GM21447 (cell line): ENCODE results near the gene COL13A1.

Experiments used
- ATAC-seq: cut with Tn5 transposase; IDR thresholded peaks from one replicate; pipeline ENCODE4 v1.9.1; 2021; ENCODE audit not compliant: unreplicated experiment

The COL13A1 gene

GRCh38 chr10:69866246-69866687 lies 64.6 kb downstream of the COL13A1 start:
- ATAC-seq, result no peak

- no peak for ATAC-seq
Observed at GRCh38 chr10:69866688-69867461, 65.2 kb downstream of the COL13A1 start.

GRCh38 chr10:69867699-69868558 lies 66.2 kb downstream of the COL13A1 start:
- ATAC-seq, result no peak

DNA sequence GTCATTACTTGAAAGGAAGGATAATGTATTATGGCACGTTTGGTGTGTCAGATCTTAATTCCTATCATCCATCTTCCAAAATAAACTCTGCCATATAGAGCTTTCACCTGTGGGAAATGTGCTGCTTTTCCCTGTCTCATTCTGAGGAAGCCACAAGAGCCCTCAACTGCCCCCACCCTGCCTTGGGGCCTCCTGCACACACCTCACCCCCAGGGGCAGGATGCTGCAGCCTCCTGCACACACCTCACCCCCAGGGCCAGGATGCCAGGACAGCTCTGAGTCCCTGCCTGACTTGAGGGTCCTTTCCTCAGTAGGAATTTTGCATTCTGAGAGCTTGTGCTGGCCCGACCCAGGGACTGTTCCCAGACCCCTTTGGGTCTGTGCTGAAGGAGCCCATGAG lies 67.1 kb downstream of the COL13A1 start:
- no peak for ATAC-seq

DNA sequence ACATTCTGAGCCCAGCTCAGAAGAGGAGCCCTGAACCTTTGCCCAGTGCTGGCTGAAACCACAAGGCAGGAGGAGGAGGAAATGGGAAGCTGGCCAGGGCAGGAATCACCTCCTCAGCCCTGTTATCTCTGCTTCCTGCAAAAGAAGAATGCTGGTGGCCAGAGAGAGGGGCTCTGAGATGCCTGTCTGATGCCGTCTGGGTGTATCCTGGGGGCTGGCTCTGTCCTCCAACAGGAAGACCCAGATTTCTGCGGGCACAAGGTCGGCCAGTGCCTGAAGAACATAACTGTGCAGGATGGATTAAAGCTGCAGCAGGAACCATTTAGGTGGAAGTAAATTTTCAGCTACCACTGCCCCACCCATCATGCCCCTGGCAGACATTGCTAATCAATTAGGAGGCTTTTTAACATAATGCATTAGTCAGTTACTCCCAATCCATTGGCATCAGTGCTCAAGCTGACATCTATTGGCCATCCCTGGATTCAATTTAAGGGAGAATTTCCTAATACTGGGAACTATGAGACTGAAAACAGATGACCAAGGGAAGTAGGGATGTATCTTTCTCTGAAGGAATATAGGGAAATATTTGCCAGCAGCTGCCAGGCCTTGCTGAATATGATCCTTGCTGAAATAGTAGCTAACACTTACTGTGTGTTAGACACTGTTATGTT lies 67.7 kb downstream of the COL13A1 start:
- ATAC-seq, result no peak

DNA sequence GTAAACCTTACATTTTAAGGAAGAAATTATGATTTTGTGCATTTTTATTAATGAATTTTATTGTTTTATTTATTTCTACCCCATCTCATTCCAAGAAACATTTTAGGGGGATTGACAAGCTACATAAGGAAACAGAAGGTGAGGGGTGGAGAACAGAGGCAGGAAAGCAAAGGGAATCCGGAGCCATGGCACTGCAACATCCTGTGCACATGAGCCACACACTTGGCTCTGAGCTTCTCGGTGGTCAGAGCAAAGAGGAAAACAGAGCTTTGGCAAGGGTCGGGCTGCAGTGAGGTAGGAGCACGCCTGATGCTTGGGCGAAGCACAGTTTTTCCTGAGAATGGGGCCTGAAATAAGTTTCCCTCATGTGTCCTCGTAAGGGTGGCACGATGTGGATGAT lies 68.9 kb downstream of the COL13A1 start:
- ATAC-seq, result no peak

DNA sequence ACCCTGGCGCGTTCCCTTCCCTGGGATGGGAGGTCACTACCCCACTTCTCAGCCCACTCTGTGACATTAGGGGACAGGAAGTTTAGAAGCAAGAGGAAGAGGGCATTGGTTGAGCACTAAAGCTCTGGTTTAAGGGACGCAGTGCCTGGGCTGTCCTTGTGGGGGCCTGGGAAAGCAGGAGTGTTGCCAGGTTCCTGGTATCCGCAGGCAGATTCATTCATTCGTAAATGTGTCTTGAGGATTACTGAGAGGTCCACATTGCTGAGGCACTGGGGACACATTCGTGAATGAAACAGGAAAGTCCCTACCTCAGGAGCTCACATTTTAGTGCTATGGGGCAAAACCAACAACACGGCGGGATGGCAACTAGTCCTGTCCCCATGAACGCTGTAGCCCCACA lies 69.4 kb downstream of the COL13A1 start:
- ATAC-seq, result no peak

GRCh38 chr10:69872323-69872722 lies 70.6 kb downstream of the COL13A1 start:
- no peak for ATAC-seq

- no peak for ATAC-seq
Observed at GRCh38 chr10:69873135-69873639, 71.5 kb downstream of the COL13A1 start.

DNA sequence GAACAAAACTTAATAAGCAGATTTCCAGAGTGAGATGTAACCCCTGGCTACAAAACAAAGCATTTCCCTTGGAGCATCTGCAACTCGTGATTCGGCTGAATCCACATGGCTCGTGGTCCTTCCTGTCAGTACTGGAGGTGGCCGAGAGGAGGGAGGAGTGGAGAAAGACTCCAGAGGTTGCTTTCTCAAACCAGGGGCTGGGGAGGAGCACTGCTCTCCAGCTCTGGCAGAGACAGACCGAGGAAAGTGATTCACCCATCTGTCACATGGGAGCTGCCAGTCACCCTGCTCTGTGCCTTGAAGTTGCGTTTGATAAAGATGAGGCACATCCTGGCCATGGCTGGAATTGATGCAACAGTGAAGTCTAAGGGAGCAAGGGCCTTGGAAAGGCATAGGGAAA lies 72.7 kb downstream of the COL13A1 start:
- ATAC-seq, result no peak

- no peak for ATAC-seq
Observed at GRCh38 chr10:69875856-69876255, 74.2 kb downstream of the COL13A1 start.

DNA sequence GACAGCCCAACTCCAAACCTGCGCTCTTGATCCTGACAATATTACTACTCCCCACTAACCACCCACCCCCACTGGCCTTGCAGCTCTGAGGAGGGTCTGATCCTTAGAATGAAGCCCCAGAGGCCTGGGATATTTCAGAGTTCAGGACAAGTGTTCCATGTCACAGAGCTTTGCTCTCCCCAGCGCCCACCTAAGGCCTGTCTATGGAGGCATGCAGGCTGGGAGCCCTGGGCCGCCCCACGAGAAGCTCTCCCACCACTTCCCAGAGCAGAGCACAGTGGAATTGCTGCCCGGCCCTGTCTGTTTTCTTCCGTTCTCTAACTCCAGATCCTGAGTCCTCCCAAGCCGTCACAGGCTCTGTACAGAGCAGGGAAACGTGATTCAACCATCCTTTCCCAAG lies 74.6 kb downstream of the COL13A1 start:
- ATAC-seq, result no peak

GRCh38 chr10:69876931-69877330 lies 75.2 kb downstream of the COL13A1 start:
- no peak for ATAC-seq

DNA sequence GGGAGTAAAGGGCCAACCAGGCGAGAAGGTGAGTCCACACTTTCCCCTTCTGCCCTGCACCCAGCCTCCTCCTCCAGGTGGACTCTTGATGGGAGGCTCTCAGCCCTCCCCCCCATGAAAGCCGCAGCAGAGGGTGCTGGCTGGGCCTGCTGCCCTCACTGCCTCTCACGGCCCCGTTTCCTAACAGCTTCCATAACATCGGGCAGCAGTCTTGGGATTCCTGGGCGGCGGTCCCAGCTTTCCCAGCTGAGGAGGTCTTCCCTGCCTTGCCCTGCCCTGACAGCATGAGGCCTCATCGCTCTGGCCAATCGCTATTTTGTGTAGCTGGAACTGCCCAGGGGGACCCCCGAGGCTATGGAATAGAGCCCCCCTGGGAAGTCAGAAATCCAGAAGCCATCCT lies 76.3 kb downstream of the COL13A1 start:
- ATAC-seq, result no peak

DNA sequence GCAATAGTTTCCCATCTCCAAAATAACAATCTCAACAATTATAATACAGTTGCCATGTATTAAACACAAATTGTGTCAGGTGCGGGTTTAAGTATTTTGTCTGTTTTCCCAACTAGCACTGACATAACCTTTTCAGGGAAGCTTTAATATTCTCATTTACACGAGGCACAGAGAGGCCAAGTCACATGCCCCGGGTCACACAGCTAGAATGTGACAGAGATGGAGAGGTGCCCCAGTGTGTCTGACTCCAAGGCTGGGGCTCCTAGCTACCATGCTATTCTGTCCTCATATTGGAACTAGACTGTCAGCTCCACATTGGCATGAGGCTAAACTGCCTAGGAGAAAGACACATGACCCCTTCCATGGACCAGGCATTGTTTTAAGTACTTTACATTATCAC lies 77.2 kb downstream of the COL13A1 start:
- no peak for ATAC-seq

GRCh38 chr10:69879634-69880257 lies 78.0 kb downstream of the COL13A1 start:
- no peak for ATAC-seq

DNA sequence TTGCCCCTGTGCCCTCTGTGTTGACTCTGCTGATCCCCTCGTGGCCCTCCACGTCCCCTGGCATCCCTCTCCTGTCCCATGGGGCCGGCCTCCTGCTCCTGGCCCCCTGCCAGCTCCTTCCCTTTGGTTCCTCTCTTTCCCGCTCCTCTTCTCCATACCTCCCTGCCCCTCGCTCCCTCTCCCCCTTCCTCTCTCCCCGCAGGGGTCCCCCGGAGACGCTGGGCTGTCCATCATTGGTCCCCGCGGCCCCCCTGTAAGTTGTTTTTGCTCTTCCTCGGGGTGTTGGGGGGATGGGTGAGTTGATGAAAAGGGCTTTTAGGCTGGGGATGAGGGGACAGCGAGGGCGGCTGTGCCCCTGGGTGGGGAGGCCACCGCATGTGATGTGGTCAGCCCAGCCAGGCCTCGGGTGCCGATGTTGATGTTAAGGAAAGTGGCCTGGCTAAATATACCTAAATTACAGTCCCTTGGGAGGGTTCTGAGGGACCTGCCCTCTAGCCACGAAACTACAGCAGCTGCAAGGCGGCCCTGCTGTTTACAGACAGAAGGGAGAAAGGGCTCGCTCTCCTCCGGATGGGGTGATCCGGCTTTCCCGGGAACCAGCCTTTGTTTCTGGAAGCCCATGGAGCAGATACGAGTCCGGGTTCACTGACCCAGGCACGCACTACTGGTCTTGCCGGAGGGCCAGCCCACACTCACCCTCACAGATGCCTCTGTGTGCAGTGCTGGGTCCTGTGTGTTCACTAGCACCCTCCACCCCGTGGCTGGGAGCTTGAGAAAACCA lies 78.8 kb downstream of the COL13A1 start:
- no peak for ATAC-seq

- ATAC-seq, result no peak
Observed at GRCh38 chr10:69881202-69881601, 79.5 kb downstream of the COL13A1 start.

GRCh38 chr10:69883310-69884023 lies 81.8 kb downstream of the COL13A1 start:
- ATAC-seq, result no peak

DNA sequence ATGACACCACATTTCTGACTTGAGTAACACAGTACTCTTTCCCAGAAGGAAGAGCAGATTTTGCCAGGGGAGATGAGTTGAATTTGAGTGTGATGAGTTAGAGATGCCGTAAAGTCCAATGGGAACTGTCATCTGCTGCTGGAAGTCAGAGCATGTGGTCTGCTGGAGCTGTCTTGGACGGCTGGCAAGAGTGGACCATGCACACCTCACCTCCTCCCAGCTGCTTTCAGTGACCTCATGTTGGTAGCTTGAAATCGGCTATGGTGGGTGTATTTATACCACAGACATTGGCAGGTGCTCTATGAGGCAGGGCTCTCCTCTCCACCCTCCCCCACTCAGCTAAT lies 82.3 kb downstream of the COL13A1 start:
- no peak for ATAC-seq
